NCI-H146 treated with DMSO at 0.1 percent for 48 hours (cell line): ENCODE data around the gene CNGB1.
"Not testable (repeated sequence)": the region's sequence is repeated elsewhere in the genome, so short reads cannot be mapped to it uniquely, and the experiment has no call there.

ENCODE experiments used
- DNase-seq: peaks from one replicate; lab custom pipeline; 2025; ENCODE audit not compliant: unreplicated experiment; lab: John Stamatoyannopoulos, UW

The CNGB1 gene

DNA sequence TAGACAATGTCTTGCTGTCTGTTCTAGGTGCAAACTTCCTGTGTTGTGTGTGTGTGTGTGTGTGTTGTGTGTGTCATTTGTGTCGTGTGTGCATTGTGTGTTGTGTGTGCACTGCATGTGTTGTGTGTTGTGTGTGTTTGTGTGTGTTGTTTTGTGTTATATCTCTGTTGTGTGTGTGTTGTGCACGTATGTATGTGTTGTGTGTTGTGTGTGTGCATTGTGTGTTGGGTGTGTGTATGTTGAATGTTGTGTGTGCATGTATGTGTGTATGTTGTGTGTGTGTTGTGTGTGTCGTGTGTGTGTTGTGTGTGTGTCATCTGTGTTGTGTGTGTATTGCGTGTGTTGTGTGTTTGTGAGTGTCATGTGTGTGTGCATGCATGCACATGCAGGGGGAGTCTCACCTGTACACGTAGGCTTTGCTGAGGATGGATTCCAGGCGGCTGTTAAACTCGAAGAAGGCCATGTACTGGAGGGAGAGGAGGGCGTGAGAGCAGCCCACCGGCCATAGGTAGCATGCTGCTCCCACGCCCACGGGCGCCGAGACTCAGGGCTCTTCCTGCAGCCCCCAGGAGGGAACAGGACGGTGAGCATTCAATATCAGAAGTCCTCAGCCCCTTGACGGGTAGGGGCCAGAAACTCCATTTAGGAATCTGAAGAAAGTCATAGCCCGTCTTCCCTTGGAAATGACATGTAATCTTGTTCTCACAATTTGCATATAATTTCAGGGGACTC, 58.2 kb downstream of the CNGB1 start:
- no peak for DNase-seq

DNA sequence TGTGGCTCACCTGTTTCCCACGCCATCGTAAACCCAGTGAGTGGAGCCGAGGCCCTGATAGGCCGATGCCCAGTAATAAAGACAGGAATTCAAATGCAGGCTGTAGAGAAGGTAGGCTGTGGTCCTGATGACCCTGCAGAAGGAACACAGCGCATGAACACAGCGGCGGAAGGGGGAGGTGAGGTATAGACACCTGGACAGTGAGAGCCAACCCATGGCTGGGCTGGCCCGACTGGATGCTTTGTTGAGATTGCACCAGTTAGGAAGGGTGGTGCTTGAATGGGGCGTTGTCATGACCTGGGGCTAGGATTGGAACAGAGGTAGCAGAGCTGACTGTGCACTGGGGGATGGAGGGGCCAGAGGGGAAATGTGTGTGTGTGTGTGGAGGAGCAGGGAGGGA, 59.2 kb downstream of the CNGB1 start:
- DNase-seq: no peak

DNA sequence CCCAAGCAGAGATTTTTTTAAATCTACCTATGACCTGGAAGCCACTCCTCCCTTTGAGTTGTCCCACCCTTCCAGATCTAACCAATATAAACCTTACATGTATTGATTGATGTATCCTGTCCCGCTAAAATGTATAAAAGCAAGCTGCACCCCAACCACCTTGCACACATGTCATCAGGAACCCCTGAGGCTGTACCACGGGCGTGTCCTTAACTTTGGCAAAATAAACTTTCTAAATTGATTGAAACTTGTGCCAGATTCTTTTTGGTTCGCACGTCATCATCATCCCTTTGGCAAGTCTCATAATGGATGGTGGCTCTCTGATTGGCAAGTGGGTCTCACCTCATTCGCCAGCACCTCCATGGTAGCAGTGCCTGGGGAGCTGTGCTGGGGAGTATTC, 60.2 kb downstream of the CNGB1 start:
- no peak for DNase-seq

DNA sequence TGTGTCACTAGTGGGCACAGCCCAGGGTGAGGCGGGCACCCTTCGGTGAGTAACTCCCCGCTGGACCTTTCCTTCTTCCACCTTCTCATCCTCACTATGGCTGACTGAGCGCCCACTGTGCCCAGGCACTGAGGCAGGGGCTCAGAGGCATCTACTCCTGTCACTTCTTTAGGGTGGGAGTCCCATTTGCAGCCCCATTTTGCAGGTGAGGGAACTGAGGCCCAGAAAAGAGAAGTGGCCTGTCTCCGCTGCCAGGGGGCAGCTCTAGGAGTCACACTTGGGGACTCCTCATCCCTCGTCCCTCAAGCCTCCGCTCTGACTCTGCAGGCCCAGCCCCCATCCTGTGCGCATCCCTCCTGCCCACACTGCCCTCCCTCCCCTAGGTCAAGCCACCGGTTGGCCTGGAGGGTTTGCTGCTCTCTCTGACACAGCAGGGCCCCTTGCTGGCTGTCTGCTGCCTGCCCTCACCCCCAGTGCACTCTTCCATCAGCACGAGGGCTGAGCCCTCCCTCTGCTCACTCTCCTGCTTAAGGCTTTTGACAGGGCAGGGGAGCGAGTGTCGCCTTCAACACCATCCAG, 62.4 kb downstream of the CNGB1 start:
- DNase-seq: no peak

DNA sequence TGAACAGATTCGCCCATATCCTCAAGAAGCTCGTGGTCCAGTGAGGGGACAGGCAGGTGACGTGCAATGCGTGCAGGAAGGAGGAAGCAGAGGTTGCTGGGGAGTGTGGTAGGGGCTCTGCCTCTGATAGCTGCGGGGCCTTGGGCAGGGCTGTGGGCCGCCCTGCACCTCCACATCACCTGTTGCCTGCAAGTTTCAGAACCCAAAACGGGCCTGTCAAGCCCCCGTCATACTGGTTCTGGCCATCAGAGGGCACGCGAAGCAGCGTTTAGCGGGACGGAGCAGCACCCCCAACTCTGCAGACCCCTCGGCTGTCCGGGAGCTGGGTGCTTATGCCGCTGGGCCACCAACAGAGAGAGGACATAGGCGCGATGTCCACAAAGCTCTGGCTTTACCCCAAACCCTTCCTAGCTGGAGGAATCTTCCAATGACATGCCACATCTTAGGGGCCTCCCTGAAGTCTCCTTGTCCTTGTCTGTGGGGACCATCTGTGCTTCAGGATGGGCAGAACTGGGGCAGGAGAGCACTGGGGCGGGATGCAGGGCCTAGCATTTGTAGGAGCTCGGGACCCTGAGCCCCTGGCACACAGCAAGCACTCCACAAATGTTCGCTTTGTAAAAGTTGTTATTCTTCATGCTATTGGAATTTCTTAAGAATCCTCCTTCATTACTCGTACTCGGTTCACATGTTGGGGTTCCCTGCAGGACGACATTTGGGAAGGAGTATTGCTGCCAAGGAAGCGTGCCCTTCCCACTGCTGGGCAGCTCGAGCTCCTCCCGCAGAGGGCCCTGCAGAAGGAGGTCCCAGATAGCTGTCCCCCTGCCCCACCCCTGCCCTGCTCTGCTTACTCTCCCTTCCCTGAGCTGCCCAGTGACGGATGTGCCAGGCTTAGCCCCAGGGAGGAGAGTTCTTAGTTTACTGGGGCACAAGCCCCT, 64.3 kb downstream of the CNGB1 start:
- DNase-seq: no peak

DNA sequence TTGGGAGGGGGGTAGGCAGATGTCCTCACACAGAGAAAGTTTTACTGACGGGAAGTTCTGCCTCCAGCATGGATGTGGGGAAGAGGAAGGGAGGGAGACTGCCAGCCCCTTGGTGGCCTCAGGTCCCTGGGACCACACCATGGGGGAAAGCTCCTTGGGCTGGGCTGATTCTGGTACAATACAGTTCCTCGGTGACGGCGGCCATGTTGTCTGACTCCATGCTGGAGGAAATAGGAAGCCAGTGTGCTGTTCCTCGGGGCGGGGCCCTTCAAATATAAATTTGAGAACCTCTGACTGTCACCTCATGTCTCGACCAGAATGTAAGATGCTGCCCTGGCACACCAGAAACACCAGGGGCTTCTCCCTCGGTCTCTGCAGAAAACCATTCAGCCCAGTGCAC, 66.8 kb downstream of the CNGB1 start:
- DNase-seq: no peak

DNA sequence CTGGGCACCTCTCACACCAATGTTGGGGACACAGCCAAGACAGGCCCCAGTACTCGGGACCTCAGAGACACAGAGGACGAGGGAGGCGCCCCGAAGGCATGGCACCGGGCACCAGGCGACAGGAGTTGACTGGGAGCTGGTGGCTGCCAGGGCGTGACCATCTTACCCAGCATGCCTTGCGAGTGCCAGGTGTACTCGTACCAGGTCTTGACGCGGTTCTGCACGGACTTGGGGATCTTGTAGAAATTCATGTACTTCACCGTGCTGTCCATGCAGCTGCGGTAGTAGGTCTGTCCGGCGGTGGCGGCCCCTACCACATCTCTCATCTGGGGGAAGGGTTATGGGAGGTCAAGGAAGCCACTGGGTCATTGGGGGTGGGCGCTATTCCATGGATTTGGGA, 67.3 kb downstream of the CNGB1 start:
- no peak for DNase-seq

DNA sequence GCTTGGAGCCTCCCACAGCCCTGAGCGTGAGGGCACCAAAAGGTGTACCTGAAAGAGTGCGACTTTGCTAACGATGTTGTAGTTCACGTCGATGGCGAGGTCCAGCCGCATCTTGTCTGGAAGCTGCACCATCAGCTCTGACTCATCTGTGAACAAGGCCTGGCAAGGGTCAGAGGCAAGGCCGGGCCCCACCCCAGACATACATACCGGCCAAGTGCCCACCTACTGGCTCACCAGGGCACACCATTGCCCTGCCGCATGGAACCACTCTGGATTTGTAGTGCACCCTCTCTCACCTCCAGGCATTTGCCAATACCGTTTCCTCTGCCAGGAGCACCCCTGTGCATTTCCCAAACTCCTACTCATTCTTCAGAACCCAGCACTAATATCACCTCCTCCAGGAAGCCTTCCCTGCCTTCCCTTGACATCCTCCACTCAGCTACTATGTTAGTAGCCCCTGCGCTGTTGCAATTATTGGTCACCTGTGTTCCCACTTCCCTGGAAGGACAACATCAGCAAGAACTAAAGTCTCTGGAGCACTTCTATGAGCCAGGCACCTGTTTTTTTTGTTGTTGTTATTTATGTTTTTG, 69.4 kb downstream of the CNGB1 start:
- DNase-seq: no peak

DNA sequence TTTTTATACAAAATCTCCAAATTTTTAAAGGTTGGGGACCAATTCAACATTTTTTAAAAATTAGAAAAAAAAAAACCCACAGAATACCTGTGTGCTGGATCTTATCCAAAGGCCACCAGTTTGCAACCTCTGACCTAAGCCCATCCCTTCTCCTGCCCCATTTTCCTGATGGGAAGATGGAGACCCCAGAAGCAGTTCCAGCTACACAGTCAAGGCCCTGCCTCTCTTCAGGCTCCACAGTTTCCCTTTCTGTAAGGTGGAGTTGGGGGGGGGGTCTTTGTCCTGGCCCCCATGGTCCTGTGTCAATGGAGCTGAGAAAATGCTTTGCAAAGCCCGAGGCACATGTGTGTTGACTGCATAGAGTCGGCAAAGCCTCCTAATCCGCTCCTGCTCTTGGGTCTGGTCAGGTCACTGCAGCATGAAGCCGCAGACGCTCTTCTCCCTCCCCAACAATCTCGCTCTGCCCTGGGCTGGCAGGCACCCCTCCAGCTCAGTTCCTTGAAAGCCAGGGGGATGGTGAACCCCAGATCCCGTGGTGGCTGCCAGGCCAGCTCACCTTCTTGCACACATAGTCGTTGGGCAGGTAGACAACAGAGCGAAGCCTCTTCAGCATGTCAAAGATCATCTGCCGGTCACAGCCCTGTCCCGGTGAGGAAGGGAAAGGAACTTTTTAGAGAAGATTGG, 70.0 kb downstream of the CNGB1 start:
- DNase-seq: no peak

DNA sequence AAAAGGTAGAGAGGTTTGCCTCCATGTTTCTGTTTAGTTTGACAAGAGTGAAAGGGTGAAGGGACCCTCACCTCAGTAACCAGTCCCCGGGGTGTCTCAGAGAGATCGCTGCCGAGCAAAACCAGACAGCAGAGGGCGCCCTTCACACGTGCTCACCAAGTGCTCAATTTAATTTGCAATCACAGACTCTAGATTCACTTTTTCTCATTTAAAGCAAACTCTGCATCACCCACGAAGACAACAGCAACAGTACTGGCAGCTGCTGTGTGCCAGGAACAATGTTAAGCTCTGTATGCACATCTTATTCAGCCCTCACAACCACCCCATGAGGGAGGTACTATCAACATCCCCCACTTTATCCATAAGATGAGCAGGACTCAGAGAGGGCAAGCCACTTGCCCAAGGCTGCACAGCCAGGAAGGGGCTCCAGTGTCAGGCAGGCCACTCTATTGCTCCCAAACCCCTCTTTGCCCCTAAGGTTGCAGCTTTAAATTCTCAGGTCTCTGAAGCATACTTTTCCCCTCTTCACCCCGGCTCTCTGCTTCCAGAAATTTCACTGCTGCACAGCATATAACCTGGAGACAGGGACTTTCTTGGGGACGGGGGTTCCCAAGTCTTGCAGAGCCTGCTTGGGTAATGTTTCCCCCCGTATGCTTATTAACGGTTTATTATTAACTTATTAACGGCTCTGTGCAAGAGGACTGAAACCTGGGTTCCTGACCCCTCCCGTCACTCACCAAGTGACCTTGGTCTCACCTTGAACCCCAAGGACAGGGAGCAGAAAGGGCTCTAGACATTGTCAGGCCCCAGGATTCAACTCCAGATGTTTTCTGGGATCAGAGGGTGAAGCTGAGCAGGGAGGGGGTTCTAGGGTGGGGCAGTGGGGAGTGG, 70.9 kb downstream of the CNGB1 start:
- peak; percentile 4 for DNase-seq

DNA sequence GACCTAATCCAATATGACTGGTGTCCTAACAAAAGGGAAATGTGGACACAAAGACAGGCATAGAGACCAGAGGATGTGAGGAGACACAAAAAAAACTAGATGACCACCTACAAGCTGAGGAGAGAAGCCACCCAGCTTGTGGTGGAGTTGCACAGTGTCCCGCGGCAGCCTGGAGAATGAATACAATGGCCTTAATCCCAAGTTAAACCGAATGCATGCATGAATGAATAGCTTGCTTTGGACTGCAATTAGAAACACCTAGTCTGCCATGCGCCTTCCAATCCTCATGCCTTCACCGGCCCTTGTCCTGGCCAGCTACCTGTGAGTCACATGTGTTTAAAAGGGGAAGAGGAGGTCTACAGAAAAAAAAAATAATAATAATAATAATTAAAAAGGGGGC, 72.0 kb downstream of the CNGB1 start:
- DNase-seq: no peak

DNA sequence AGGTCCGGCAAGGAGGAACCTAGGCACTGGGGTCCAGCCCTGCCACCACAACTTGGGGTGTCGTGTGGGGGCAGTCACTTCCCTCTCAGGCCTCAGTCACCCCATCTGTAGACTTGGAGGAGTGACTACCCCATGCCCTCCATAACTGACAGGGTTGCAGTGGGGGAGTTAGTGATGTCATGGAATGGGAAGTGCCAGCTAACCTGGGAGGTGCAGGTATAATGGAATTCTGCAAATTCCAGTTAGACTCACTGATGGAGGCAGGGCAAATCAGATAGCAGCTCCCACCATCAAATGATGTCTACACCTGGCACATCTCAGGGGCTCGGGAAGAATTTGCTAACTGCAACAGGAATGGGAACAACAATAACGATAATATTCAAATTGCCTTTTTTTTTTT, 72.9 kb downstream of the CNGB1 start:
- no peak for DNase-seq

DNA sequence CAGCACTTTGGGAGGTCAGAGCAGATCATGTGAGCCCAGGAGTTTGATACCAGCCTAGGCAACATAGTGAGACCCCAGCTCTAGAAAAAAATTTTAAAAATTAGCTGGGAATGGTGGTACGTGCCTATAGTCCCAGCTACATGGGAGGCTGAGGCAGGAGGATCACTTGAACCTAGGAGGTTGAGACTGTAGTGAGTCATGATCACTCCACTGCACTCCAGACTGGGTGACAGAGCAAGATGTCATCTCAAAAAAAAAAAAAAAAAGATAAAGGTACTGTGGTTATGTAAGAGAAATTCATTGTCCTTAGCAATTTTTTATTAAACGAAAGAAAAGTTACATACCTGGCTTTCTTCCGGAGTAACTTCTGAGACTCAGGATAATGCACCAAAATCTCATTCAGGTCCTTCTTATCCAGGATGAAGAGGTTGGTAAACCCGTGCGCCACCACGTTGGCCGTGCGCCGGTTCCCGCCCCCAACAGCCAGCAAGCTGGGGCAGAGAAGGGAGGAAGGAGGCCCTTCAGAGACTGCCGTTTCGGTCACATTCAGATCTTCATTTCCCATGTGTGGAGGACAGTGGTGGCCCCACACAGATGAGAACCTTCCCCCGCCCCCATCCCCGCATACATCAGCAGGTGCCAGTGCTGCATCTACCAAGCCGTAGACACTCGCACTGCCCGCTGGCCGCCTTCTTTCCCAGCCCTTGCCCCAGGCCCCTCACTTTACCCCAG, 73.7 kb downstream of the CNGB1 start:
- DNase-seq: no peak

DNA sequence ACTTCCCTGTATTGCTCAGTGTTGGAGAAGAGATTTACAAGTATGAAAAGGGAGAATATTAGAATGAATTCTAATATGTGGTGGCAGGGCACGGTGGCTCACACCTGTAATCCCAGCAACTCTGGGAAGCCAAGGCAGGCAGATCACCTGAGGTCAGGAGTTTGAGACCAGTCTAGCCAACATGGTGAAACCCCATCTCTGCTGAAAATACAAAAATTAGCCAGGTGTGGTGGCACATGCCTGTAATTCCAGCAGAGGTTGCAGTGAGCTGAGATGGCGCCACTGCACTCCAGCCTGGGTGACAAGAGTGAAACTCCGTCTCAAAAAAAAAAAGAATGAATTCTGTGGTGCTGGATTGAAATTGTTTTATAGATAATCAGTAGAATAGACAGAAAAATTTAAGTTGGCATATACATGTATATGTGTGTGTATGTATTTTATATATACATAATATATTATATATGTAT, 75.8 kb downstream of the CNGB1 start:
- DNase-seq: not testable (repeated sequence)

DNA sequence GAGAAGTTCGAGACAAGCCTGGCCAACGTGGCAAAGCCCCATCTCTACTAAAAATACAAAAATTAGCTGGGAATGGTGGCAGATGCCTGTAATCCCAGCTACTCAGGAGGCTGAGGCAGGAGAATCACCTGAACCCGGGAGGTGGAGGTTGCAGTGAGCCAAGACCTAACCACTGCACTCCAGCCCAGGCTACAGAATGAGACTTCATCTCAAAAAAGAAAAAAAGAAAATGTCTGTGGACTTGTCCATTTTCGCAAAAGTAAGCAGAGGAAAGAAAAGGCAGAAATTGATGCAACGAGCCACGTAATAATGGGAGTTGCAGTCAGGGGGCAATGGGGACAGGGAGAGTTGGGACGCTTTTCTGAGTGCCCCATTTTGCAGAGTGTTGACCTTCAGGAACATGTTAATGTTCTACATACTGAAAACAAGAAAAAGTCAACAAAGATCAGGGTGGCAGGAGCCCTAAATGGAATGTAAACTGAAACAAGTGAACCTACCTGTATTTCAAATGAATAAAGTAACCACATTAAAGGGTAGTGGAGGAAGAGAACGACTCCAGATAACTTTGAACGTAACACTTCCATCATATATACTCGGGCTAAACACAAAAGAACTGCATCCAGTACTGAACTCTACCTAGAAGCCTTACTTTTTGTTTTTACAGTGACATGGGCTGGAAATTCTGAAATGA, 76.4 kb downstream of the CNGB1 start:
- DNase-seq: no peak

DNA sequence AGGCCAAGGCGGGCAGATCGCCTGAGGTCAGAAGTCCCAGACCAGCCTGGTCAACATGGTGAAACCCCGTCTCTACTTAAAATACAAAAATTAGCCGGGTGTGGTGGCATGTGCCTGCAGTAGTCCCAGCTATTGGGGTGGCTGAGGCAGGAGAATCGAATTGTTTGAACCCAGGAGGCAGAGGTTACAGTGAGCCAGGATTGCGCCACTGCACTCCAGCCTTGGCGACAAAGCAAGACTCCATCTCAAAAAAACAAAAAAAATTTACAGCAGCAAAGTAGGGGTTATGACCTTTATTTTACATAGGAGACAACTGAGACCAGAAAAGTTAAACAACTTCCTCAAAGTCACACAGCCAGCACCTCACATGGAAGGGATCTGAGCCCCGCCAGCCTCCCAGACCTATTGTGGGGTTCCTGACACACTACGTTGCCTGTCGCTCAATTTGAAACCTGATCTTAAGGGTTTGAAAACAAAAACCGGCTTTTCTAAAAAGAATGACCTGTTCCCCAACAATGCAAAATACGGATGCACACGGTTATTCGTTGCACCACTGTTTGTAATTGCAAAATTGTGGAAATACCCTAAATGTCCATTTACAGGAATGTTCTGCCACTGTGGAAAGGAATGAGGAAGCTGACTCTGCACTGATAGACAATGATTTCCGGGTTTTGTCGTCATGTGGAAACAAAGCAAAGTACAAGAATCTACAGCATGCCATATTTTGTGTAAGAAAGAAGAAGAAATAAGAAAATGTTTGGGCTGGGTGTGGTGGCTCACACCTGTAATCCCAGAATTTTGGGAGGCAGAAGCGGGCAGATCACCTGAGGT, 77.2 kb downstream of the CNGB1 start:
- no peak for DNase-seq

DNA sequence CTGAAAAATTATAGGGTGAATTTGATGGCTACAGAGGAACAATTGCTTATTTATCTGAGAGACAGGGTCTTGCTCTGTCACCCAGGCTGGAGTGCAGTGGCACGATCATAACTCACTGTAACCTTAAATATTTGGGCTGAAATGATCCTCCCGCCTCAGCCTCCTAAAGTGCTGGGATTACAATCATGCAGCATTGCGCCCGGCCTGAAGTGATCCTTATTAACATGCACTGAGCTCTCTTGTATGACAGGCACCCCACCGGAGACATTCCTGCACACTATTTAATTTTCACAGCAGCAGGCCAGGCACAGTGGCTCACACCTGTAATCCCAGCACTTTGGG, 77.7 kb downstream of the CNGB1 start:
- DNase-seq: no peak
